HuH-7.5 (cell line): Measurements from ENCODE around the gene KIF2A.
A peak's percentile ranks its signal among the peaks of the same experiment; 100 is the strongest.

Source experiments
- DNase-seq: peaks from one replicate; pipeline ENCODE4 v3.0.0; 2011; ENCODE audit warnings: low spot score

KIF2A gene

DNA sequence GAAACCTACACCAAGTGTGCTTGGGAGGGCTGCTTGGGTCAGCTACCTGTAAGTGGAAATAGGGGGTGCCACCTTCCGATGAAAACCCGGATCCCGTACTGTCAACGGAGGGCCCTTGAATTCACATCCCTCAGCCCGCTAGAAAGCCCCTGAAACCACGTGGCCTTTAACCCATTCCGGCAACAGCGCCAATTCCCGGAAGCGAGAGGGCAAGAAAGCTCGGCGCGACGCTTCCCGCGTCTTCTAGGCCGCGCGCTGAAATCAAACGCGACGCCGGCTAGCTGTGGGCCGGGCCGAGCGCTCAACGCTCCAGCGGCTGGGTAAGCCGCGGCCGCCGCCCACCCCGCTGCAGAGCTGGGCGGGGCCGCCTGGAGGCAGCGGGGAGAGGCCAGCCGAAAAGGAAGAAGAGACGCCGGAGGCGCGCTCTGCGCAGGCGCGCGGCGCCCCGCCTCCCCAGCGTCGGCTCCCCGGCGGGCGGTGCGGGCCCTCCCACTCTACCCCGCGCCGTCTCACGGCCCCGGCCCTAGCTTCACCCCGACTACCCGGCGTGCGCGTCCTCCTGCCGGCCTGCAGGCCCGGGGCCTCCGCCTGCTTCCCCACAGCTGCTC lies at the start of gene KIF2A:
KIF2A (plus strand) TSS at position 492 of the 608 bp plus-strand sequence. CDS start 267 bp downstream, outside the sequence.
- peak; percentile 89 for DNase-seq

GRCh38 chr5:62257020-62257367 lies 49.0 kb upstream of the KIF2A start:
- no peak for DNase-seq

DNA sequence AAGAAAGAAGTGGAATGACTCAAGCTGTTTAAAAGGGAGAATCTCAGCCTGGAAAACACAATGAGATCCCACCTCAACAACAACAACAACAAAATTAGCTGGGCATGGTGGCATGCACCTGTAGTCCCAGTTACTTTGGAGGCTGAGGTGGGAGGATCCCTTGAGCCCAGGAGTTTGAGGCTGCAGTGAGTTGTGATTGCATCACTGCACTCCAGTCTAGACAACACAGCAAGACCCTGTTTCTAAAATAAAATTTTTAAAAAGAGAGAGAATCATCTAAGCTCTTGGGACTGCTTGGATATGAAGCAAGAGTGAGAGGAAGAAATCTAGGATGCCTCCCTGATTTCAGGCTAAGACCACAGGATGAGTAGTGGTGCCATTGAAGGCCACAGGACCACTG lies 47.4 kb upstream of the KIF2A start:
- no peak for DNase-seq

- no peak for DNase-seq
Observed at GRCh38 chr5:62259699-62260250, 46.2 kb upstream of the KIF2A start.

DNA sequence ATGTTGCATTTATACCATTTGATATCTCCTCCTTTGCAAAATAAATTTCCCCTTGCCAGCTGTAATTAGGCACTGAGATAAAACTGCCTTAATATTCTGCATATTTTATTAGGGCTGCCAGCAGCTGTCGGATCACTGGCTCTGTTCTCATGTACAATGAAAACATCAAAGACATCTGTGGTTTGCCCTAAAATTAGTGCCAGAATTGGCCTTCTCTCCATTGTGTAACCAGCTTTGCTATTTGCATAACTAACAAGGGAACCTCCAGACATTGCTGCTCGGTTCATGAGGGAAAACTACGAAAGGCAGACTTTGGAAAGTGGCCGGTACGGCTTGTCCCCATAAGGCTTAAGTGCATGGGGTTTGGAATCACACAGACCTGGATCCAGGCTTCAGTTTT lies 45.5 kb upstream of the KIF2A start:
- no peak for DNase-seq

- no peak for DNase-seq
Observed at GRCh38 chr5:62263401-62263800, 42.6 kb upstream of the KIF2A start.

DNA sequence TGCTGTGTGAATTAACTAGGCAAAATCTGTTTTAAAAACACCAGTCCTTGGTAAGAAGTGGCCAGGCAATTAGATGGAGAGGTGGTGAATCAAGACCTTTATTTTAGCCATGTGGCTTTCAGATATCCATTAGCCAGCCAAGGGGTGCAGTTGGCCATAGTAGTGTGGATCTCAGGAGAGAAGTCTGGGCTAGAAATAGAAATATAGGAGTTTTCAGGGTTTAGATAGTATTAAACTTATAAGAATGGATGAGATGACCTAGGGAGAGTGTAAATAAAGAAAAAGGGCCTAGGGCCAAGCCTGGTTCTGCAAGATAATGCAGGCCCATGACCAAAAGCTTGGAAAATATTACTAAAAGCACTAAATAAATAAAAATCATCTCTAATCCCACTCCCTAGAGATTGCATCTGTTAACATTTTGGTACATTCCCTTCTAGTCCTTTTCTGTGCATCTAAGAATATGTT lies 40.3 kb upstream of the KIF2A start:
- DNase-seq: no peak

DNA sequence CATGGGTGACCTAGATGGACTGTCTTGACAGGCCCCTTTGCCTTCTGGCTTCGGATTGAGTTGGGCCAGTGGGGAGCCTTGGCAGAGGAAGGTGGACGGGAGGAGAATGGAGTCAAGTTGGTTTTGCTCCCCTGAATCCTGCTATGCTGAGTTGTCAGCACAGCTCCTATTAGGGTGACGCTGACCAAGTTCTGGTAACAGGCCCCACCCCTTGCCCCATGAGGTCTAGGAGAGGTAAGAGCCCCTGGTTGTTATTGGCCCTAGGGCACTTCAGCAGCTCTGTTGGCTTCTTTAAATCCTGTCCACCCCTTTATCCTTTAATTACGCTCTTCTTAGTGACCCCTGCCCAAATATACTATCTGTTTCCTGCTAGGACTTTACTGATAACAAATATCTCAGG lies 39.4 kb upstream of the KIF2A start:
- no peak for DNase-seq

DNA sequence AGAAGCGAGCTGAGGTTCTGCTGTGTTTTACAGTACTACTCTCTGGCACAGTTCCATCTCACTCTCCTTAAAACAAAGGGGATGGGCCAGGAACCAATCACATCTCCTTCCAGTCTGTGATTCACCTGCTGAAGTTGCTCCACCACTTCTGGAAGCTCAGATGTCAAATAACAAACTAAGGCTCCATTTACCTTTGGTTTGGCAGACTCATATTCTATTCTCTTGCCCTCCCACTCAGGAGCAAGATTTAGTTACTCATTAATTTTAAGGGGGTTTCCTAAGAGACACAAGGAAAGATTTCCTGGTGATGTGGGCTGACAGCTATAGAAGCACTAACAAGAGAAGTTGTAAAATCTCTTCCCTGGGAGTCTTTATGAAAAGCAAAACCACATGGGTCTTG lies 37.8 kb upstream of the KIF2A start:
- peak; percentile 33 for DNase-seq

DNA sequence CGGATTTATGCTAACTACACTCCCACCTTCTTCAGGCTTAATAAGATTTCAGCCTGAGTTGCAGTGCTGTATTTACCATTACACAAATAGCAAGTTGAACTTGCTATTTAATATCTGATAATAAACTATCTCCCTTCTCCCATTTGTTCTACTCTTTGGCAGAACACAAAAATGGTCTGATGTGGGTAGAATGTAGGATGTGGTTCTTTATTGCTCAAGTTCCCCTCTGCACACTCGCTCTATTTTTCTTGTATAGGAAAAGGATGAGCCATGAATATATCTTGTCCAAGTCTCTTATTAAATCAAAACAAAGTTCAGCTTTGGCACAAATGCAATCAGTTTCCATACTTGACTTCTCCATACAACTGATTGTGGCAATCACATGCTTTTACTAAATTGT lies 37.2 kb upstream of the KIF2A start:
- DNase-seq: no peak

- DNase-seq: no peak
Observed at GRCh38 chr5:62271370-62271769, 34.6 kb upstream of the KIF2A start.

GRCh38 chr5:62271870-62272269 lies 34.1 kb upstream of the KIF2A start:
- DNase-seq: no peak

DNA sequence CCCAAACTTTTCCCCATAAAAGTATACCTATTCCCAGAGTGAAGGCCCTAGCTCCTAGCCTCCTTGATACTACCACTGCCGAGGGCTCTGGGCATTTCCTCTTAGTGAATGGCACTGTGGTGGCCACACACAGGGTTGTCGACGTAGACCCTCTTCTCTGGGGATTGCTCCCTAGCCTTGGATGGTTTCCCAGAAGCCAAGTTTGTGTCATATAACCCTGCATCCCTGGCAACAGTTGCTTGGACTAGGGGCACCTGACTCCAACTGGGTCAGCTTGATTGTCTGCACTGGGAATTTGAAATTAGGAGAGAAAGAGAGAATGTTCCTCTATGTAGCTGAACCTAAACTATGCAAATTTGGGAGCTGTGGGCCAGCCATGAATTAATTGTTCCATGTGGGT lies 32.3 kb upstream of the KIF2A start:
- no peak for DNase-seq

DNA sequence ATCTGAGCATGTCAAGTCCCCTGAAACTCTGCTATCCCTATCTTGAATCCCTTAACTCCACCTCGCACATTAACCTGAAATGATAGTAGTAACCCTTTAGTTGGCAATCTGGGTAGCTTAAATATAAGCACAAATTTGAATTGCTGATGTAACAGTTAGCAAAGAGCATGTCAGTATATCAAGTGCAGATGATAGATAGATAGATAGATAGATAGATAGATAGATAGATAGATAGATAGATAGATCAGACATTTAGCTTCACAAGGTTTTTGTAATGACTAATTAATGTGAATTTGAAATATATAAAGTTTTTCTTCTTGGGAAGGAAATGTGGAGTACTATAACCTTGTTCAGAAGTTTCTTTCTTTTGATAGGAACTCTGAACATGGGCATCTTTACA lies 30.4 kb upstream of the KIF2A start:
- DNase-seq: no peak

DNA sequence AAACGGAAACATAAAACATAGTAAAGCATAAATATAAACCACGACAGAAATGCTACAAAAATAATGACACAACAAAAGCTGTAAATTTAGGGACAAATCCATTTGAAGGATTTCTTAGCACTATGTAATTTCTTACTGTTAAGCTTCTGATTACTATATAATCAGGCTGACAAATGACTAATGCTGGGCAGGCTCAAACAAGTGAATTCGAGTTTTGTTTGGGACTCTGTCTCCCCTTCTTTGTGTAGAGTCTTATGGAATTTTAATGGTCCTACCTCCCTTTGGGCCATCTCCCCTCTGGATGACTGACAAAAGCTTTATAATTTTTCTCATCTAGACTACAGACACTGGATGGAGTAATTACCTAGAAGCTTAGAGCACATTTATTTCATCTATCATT lies 24.6 kb upstream of the KIF2A start:
- DNase-seq: no peak

DNA sequence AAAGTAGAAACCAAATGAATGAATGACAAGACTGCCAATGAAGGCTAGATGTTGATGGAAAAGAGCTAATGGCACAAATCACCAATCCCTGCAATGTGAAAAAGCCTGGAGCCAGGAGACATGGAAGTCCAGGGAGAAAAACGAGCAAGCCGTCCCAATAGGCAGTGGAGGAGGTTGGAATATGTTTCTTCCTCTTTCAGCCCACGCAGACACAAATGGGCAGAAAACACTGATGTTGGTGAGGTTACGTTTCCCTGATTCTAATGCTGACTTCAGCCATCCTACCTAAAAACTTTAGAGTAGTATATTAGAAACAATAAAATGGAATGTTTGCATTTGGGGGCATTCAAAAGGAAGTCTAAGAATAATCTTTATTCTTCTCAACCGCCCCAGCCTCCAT lies 23.9 kb upstream of the KIF2A start:
- DNase-seq: no peak

DNA sequence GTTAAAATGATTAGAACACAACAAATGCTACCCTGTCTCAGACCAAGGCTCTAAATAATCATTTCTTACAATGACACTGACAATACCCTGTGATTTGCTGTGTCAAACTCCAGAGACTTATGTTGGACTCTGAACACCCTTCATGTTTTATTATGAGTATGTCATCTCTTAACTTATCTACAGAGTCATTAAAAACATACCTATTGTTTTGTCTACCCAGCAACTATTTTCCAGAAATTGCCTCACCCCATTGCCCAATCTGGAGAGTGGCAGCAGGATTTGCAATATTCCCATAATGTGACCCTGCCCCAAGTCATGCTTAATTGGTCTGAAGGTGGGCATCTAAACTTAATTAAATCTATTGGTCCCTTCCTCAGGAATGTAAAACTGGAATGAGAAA lies 23.0 kb upstream of the KIF2A start:
- no peak for DNase-seq

GRCh38 chr5:62283861-62284260 lies 22.1 kb upstream of the KIF2A start:
- DNase-seq: no peak

DNA sequence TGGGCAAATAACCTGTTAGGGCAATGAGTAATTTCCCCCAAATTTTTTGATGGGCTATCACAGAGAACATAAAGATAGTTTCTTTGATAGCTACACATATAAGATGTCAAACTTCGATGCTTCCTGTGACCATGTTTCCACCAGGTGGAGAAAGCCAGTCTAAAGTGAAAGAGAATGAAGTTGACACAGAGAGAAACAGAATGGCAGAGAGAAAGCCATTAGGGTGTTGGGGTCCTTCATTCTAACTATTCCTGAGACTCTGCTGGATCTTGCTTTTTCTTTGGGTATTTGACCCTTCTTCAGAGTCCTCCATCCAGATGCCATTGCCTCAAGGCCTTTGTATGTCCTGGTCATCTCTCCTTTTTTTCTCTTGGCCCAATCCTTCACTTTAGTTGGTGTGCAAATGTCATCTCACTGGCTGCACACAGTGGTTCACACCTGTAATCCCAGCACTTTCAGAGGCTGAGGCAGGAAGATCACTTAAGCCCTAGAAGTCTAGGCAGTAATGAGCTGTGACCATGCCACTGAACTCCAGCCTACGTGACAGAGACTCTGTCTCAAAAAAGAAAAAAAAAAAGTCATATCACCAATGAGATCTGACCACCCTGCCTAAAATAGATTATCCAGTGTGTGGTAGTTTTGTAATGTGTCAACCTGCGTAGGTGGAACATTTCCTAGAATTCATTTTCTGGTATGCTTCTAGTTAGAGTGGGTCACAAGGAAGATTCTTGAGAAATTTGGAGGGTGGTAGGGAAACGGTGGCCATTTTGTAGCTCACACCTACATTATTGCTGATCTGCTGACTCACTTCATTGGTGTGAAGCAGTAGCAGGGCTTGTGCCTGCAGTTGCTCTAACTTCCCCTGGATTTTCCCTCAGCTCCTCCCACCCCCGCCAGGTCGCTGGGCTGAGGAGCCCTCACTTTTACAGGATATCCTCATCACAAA lies 20.8 kb upstream of the KIF2A start:
- no peak for DNase-seq

GRCh38 chr5:62286834-62287233 lies 19.2 kb upstream of the KIF2A start:
- DNase-seq: no peak

DNA sequence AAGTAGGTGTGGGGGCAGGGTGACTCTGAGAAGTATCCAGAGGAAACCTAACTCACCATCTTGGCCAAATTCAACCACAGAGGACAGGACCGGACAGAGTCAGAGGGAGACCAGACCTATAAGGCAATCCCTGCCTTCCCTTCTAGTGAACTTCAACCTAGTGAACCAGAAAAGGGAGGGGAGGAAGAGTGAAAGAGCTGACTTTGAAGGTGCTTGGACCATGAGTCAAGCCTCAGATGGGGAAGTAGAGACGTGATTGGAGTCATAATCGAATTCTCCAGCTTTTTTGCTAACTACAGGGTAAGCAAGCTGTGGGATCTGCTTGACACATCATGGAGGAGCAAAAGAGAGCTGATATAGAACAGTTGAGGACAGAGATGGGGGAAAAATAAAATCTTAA lies 18.8 kb upstream of the KIF2A start:
- no peak for DNase-seq

DNA sequence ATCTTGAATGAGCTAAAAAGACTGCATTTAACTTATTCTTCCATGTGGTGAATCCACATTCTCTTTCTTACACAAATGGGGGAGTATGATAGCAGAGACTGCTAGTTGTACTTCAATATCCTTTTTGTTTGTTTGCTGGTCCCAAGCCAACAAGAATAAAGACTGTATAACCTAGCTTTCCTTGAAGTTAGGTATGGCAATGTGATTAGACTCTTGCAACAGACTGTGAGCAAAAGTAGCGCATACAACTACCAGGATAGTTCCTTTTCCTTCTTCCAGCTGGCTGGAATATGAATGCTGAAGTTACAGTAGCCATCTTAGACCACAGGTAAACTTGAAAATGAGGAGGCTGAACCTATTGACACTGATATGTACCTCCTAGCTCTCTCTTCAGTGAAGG lies 17.9 kb upstream of the KIF2A start:
- no peak for DNase-seq

GRCh38 chr5:62289813-62290212 lies 16.2 kb upstream of the KIF2A start:
- no peak for DNase-seq
